ENCODE data around the gene GCAT. TPM values are rescaled to one million over a fixed set of nuclear protein-coding genes. Genes with fewer than 3 reads are reported as not detected.

The GCAT gene
- total and polyA plus RNA-seq, 2 experiments from 2014 or later: 74.2 to 97.6 TPM

DNA sequence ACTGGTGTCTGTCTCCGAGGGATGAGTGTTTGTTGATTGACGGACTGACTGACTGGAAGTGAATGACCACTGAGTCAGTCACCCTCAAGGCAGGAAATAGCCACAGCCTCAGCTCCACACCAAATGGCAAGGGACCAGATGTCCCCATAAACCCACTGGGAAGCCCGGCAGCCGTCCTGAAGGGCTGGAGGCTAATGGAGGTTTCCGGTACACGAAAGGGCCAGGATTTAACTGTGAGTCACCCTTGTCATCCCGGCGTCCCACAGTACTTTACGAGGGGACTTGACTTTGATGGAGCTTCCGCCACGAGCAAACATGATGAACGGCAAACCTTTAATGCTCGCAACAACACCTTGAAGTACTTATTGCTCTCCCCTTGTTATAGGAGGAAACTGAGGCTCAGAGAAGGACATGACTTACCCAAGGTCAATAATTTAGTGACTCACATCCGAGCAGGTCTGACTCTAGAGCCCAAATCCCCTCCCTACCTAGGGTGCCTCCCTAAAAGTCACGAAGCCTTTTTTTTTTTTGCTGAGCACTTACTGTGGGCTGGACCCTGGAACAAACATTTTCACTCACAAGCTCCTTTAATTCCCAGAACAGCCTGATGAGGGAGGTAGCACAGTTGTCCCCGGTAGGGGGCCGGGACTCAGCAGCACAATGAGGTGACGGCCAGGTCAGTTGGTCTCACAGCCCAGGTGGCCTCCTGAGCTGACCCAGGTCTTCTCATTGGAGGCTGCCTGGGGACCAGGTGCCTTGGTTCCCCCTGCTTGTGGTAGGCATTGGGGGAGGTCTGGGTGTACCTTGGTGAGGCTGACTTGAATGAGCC lies 25.2 kb upstream of the GCAT start:
- Histone ChIP-seq H3K9me3 (ENCODE audit: low read depth) (no peaks in the 10 kb centered on the region), H3K36me3 (no peaks in the 10 kb centered on the region), H3K4me3 (no peak overlapping the region), H3K27ac (no peak overlapping the region), H3K4me1 (ENCODE audit: low read depth) (no peaks in the 10 kb centered on the region), H3K27me3 (no peaks in the 10 kb centered on the region)
- TF ChIP-seq, protein P1, sequence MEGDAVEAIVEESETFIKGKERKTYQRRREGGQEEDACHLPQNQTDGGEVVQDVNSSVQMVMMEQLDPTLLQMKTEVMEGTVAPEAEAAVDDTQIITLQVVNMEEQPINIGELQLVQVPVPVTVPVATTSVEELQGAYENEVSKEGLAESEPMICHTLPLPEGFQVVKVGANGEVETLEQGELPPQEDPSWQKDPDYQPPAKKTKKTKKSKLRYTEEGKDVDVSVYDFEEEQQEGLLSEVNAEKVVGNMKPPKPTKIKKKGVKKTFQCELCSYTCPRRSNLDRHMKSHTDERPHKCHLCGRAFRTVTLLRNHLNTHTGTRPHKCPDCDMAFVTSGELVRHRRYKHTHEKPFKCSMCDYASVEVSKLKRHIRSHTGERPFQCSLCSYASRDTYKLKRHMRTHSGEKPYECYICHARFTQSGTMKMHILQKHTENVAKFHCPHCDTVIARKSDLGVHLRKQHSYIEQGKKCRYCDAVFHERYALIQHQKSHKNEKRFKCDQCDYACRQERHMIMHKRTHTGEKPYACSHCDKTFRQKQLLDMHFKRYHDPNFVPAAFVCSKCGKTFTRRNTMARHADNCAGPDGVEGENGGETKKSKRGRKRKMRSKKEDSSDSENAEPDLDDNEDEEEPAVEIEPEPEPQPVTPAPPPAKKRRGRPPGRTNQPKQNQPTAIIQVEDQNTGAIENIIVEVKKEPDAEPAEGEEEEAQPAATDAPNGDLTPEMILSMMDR (IDR thresholded peaks at IDR 0.05; ENCODE audit: low read depth, low read length): no peak
- DNase-seq (ENCODE audit: low read depth in 1 of 2, low spot score in 1 of 2): no peak

DNA sequence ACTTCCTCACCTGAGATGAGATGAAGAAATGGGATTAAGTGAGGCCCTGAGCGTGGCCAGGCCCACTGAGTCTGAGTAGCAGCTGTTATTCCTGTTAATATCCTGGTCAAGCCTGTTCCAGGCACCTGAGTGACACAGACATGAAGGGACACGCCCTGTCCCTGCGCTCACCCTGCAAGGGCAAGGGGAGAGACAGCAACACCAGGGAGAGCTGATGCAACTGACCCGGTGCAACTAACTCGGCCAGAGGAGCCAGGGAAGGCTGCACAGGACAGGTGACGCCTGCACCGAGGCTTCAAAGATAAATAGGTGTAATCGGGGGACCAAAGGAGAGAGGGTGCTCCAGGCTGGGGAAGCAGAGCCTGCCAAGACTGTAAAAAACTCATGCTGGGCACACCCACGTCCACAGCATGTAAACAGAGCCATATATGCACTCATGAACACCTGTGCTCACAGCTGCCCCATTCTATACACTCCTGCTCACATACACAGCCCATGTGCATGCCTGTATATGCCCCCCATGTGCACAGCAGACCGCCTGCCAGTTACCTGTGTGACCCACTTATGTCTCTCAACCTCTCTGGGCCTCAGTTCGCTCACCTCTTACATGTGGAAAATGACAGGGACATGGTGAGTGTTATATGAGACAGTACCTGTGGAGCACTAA lies 22.8 kb upstream of the GCAT start:
- no peaks in the 10 kb centered on the region for H3K27me3 ChIP-seq
- TF ChIP-seq, protein P1 (IDR thresholded peaks at IDR 0.05; ENCODE audit: low read depth, low read length): no peak
- no peaks in the 10 kb centered on the region for H3K9me3 ChIP-seq (ENCODE audit: low read depth)
- DNase-seq (ENCODE audit: low read depth in 1 of 2, low spot score in 1 of 2): no peak
- H3K36me3 ChIP-seq: no peaks in the 10 kb centered on the region
- no peaks in the 10 kb centered on the region for H3K4me1 ChIP-seq (ENCODE audit: low read depth)
- H3K4me3 ChIP-seq: no peak overlapping the region
- no peak overlapping the region for H3K27ac ChIP-seq

DNA sequence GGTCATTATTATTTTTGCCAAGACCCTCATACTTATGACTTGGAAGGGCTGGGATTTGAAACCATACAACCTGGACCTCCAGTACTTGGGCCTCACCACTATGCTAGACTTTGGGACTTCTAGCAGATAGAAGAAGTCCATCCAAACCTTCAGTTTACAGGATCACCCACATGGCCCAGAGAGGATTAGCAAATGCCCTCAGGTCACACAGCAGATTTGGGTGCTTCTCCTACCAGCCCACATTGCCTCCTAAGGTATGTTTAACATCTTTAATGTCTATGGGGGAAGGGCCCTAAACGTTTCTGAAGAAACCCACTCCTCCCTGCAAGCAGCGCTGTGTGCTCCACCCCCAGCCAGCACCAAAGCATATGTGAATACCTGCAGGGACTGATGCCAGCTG lies 17.5 kb upstream of the GCAT start:
- H3K36me3 ChIP-seq: no peaks in the 10 kb centered on the region
- no peak for DNase-seq (ENCODE audit: low read depth in 1 of 2, low spot score in 1 of 2)
- H3K27ac ChIP-seq: no peak overlapping the region
- H3K4me1 ChIP-seq (ENCODE audit: low read depth): no peaks in the 10 kb centered on the region
- H3K27me3 ChIP-seq: no peaks in the 10 kb centered on the region
- TF ChIP-seq, protein P1 (IDR thresholded peaks at IDR 0.05; ENCODE audit: low read depth, low read length): no peak
- no peaks in the 10 kb centered on the region for H3K9me3 ChIP-seq (ENCODE audit: low read depth)
- no peak overlapping the region for H3K4me3 ChIP-seq

DNA sequence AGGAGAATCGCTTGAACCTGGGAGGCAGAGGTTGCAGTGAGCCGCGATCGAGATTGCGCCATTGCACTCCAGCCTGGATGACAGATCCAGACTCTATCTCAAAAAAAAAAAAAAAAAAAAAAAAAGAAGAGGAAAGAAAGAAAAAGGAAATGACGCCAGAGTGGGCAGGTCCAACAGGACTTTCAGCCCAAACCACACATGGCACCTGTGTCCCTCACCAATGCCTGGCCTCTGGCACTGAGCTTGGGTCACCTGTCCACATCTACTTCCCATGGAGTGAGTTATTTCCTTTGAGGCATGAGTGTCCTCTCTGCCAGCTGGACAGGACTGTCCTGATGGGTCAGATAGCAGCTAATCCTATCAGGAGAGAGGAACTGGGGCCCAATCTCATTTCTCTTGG lies 15.2 kb upstream of the GCAT start:
- H3K9me3 ChIP-seq (ENCODE audit: low read depth): no peaks in the 10 kb centered on the region
- DNase-seq (ENCODE audit: low read depth in 1 of 2, low spot score in 1 of 2): no peak
- no peak overlapping the region for H3K4me3 ChIP-seq
- TF ChIP-seq, protein P1 (IDR thresholded peaks at IDR 0.05; ENCODE audit: low read depth, low read length): no peak
- H3K27me3 ChIP-seq: no peaks in the 10 kb centered on the region
- H3K4me1 ChIP-seq (ENCODE audit: low read depth): no peaks in the 10 kb centered on the region
- H3K27ac ChIP-seq: no peak overlapping the region
- no peaks in the 10 kb centered on the region for H3K36me3 ChIP-seq

DNA sequence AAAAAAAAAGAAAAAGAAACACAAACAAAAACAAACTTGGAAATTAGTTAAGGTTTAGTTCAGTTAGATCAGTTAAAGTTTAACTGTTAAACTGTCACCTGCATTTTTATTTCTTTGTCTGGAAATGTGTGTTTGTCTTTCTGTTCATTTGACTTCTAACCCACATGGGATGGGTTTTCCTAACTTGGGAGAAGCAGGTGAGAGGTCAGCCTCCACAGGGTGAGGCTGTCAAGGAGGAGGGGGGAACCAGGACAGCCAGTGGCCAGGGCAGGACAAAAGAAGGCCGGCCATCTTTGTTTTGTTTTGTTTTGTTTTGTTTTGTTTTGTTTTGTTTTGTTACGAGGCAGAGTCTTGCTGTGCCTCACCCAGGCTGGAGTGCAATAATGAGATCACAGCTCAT lies 13.4 kb upstream of the GCAT start:
- H3K27ac ChIP-seq: no peak overlapping the region
- TF ChIP-seq, protein P1 (IDR thresholded peaks at IDR 0.05; ENCODE audit: low read depth, low read length): no peak
- no peak overlapping the region for H3K4me3 ChIP-seq

More for the DNA sequence above, 13.4 kb upstream of the GCAT start:
- DNase-seq (ENCODE audit: low read depth in 1 of 2, low spot score in 1 of 2): no peak
- Histone ChIP-seq H3K27me3 (no peaks in the 10 kb centered on the region), H3K4me1 (ENCODE audit: low read depth) (no peaks in the 10 kb centered on the region), H3K9me3 (ENCODE audit: low read depth) (no peaks in the 10 kb centered on the region), H3K36me3 (no peaks in the 10 kb centered on the region)
